ENCODE measurements around the gene MYO7A.

DNA sequence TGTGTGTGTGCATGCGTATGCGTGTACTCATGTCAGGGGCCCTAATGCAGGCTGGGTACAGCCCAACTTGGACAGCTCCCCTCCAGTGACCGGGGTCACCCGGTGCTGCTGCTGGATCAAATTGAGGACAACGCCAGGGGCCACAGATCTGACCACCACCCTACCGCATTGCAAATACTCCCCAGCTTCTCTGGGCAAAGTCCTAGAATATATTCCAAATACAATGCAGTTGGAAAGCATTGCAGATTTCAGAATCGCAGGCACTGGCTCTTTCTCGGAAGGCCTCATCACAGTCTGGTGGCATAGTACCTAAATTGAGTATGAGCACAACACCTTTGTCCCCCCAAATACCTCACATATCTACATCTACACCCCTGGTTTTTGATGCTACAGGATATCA is 43.2 kb downstream of the MYO7A start:
- TF ChIP-seq GATA2 (IDR thresholded peaks at IDR 0.05; ENCODE audit: low read depth, low read length) (no peak), GATA3 (IDR thresholded peaks at IDR 0.05; ENCODE audit: low read depth, low read length) (no peak)
